ENCODE results near the gene KRT14.
"Not testable (repeated sequence)": the region's sequence is repeated elsewhere in the genome, so short reads cannot be mapped to it uniquely, and the experiment has no call there.

The KRT14 gene

GRCh38 chr17:41586863-41587495 is at the start of gene KRT14:
Gene KRT14 (minus strand): TSS chr17:41586895. CDS start chr17:41586834, 61 bp downstream.
- no peak for DNase-seq

- peak in 7 of 51 donors; percentile 6 to 46 (median 17) for DNase-seq
Observed at GRCh38 chr17:41635121-41636097, 48.7 kb upstream of the KRT14 start.

- no peak for DNase-seq
Observed at GRCh38 chr17:41634639-41635038, 47.9 kb upstream of the KRT14 start.

- no peak for DNase-seq
Observed at GRCh38 chr17:41633556-41634199, 47.0 kb upstream of the KRT14 start.

- DNase-seq, result no peak
Observed at GRCh38 chr17:41632482-41633105, 45.9 kb upstream of the KRT14 start.

- no peak for DNase-seq
Observed at GRCh38 chr17:41631898-41632285, 45.2 kb upstream of the KRT14 start.

GRCh38 chr17:41631025-41631897 is 44.6 kb upstream of the KRT14 start:
- no peak for DNase-seq

- DNase-seq, result no peak
Observed at GRCh38 chr17:41629826-41630670, 43.4 kb upstream of the KRT14 start.

- no peak for DNase-seq
Observed at GRCh38 chr17:41629316-41629715, 42.6 kb upstream of the KRT14 start.

- not testable (repeated sequence) for DNase-seq
Observed at GRCh38 chr17:41628621-41629255, 42.0 kb upstream of the KRT14 start.

GRCh38 chr17:41628073-41628370 is 41.3 kb upstream of the KRT14 start:
- not testable (repeated sequence) for DNase-seq

GRCh38 chr17:41627316-41628072 is 40.8 kb upstream of the KRT14 start:
- no peak for DNase-seq

- not testable (repeated sequence) for DNase-seq
Observed at GRCh38 chr17:41626914-41627295, 40.2 kb upstream of the KRT14 start.

GRCh38 chr17:41626028-41626913 is 39.6 kb upstream of the KRT14 start:
- DNase-seq, result not testable (repeated sequence)

- DNase-seq, result no peak
Observed at GRCh38 chr17:41625602-41626001, 38.9 kb upstream of the KRT14 start.

GRCh38 chr17:41624208-41625101 is 37.8 kb upstream of the KRT14 start, which contains the start of gene KRT17:
Gene KRT17 (minus strand): TSS chr17:41624575. CDS start chr17:41624509, 66 bp downstream.
- no peak for DNase-seq
